HepG2 (cell line): ENCODE measurements around the gene POMT2. TPM values are rescaled to one million over a fixed set of nuclear protein-coding genes. Genes with fewer than 3 reads are reported as not detected.

Source experiments
- ATAC-seq: fragments of 200-7000 bp; cut with Tn5 transposase; 3 replicates; pipeline ENCODE4 v1.9.1; 2020; ENCODE audit warnings: mild to moderate bottlenecking, moderate library complexity
- BruUV-seq: library from RNA; stranded (reverse); fragments of 400-500 nt; replicated peaks from 2 replicates; lab custom pipeline; 2021; lab: Mats Ljungman, UMichigan
- CTCF ChIA-PET: fragments of 300-600 bp; formaldehyde crosslinking; extraction: SDS; loops from one replicate; lab custom pipeline; 2021; ENCODE audit warnings: low total read pairs, inconsistent platforms, low intra/inter-chr PET ratio; lab: Yijun Ruan, JAX
- POLR2A ChIA-PET: fragments of 350-600 bp; sonication (Branson Sonifier 250); formaldehyde crosslinking; loops from one replicate; lab custom pipeline; 2020; ENCODE audit warnings: antibody characterized with exemption, inconsistent platforms; lab: Yijun Ruan, JAX
- DNase-seq: peaks from one replicate; pipeline ENCODE4 v3.0.0-alpha.2; 2015; ENCODE audit warnings: low spot score
- FAIRE-seq: peaks from 3 replicates; lab custom pipeline; 2011; peaks lifted over from hg19 to GRCh38; lab: Jason Lieb, UNC
- H2AFZ ChIP-seq: one replicate; pipeline ENCODE4 v1.6.1; 2011; ENCODE audit warnings: low read length, inconsistent platforms
- H3K27ac ChIP-seq: fragments of 300-600 bp; 3 replicates; pipeline ENCODE4 v1.8.0; 2011; ENCODE audit warnings: mixed run types, mild to moderate bottlenecking, mixed read lengths, low read length, inconsistent platforms; ENCODE audit not compliant: insufficient read depth; ENCODE audit errors: extremely low read length
- H3K27me3 ChIP-seq, 2 experiments: fragments of 200-600 bp in 1 of 2; 2 replicates in 1 of 2; 3 replicates in 1 of 2; pipeline versions ENCODE4 v1.6.0 to v1.8.0; 2011; ENCODE audit warnings: low read length in 2 of 2, mild to moderate bottlenecking in 2 of 2, moderate library complexity in 2 of 2, inconsistent platforms in 1 of 2; ENCODE audit not compliant: insufficient read depth in 2 of 2, control insufficient read depth in 1 of 2
- H3K36me3 ChIP-seq, 2 experiments: fragments of 200-600 bp in 1 of 2; replicated peaks in 1 of 2; 2 replicates in 1 of 2; 3 replicates in 1 of 2; pipeline versions ENCODE4 v1.5.1 to v1.8.0; 2011; ENCODE audit warnings: low read length in 2 of 2, inconsistent platforms in 1 of 2; ENCODE audit not compliant: insufficient read depth in 2 of 2, control insufficient read depth in 1 of 2
- H3K4me1 ChIP-seq: 2 replicates; pipeline ENCODE4 v1.5.1; 2012; ENCODE audit warnings: low read length, inconsistent platforms; ENCODE audit not compliant: insufficient read depth
- H3K4me2 ChIP-seq: 2 replicates; pipeline ENCODE4 v1.6.0; 2011; ENCODE audit warnings: low read depth, low read length, inconsistent platforms
- H3K4me3 ChIP-seq, 3 experiments: fragments of 200-600 bp in 1 of 3; sonication (generic), shearing (Covaris generic) in 1 of 3; replicated peaks in 1 of 3; 2 replicates each; pipeline ENCODE4 v1.5.1; 2011 to 2016; ENCODE audit warnings: low read length in 3 of 3, inconsistent platforms in 2 of 3, low read depth in 2 of 3, mild to moderate bottlenecking in 2 of 3, control low read depth in 1 of 3, mixed read lengths in 1 of 3; ENCODE audit not compliant: insufficient read depth in 1 of 3
- H3K79me2 ChIP-seq: one replicate; pipeline ENCODE4 v1.6.1; 2011; ENCODE audit warnings: low read length, inconsistent platforms; ENCODE audit not compliant: insufficient read depth
- H3K9ac ChIP-seq: 2 replicates; pipeline ENCODE4 v1.6.0; 2011; ENCODE audit warnings: mild to moderate bottlenecking, low read depth, low read length, inconsistent platforms; ENCODE audit not compliant: insufficient read depth
- H3K9me3 ChIP-seq: 2 replicates; pipeline ENCODE4 v1.5.1; 2012; ENCODE audit warnings: mild to moderate bottlenecking, low read length
- H4K20me1 ChIP-seq: 2 replicates; pipeline ENCODE4 v1.6.0; 2011; ENCODE audit warnings: inconsistent platforms, mild to moderate bottlenecking, low read length, moderate library complexity; ENCODE audit not compliant: insufficient read depth
- SCMH1 ChIP-seq: sonication (generic); formaldehyde crosslinking; IDR thresholded peaks from 2 replicates; pipeline ENCODE4 v1.9.0; 2021; ENCODE audit warnings: missing genetic modification reagents, mild to moderate bottlenecking, borderline replicate concordance
- WGBS: methylation state at CpG from one replicate; pipeline ENCODE4 v1.1.6; 2017; ENCODE audit warnings: low lambda C conversion rate; 5-methylcytosine and 5-hydroxymethylcytosine counted together
- in situ Hi-C: cut with HindIII; loops from 2 replicates; pipeline ENCODE4 v1.10.0; 2017; ENCODE audit warnings: low pct_unique_long_range_greater_than_20kb; ENCODE audit not compliant: extremely low pct_ligation_motif_present
- intact Hi-C: fragments of 100-400 bp; cut with micrococcal nuclease; formaldehyde crosslinking; loops from one replicate; pipeline ENCODE4 v1.10.0; 2022; ENCODE audit not compliant: unreplicated experiment
- polyA plus RNA-seq, 8 experiments: library from polyadenylated mRNA; depleted of rRNA in 3 of 8; stranded (reverse) in 7 of 8; unstranded in 1 of 8; fragments of >200 nt; fragmentation: Illumina TruSeq in 4 of 8; extraction: Trizol in 4 of 8; gene quantifications; 2 replicates each; pipeline versions ENCODE4 v1.2.1 to v1.2.3, GENCODE V29; 2011 to 2016; ENCODE audit warnings: low read depth in 4 of 8, missing spikeins in 1 of 8, mixed read lengths in 1 of 8; ENCODE audit not compliant: insufficient read depth in 1 of 8
- total RNA-seq, 5 experiments: library from RNA; depleted of rRNA; stranded (reverse); fragments of >200 nt; fragmentation: Illumina TruSeq; extraction: Trizol; gene quantifications; 2 replicates each; pipeline ENCODE4 v1.2.3, GENCODE V29; 2016; ENCODE audit warnings: low read depth in 1 of 5
- TF ChIP-seq, protein P1 (sequence below): sonication (generic); formaldehyde crosslinking; IDR thresholded peaks from 2 replicates; pipeline ENCODE4 v1.9.0; 2021; ENCODE audit warnings: missing genetic modification reagents, borderline replicate concordance
- TF ChIP-seq, protein P2 (sequence below): sonication (generic); formaldehyde crosslinking; IDR thresholded peaks from 2 replicates; pipeline ENCODE4 v1.5.1; 2020; ENCODE audit warnings: mild to moderate bottlenecking, missing genetic modification reagents, moderate library complexity
- TF ChIP-seq, protein P3 (sequence below): sonication (generic); formaldehyde crosslinking; IDR thresholded peaks from 2 replicates; pipeline ENCODE4 v1.5.0; 2020; ENCODE audit warnings: mild to moderate bottlenecking, missing genetic modification reagents, moderate library complexity

POMT2 gene
- total and polyA plus RNA-seq, 2 of the 13 experiments (the other 11 are each of a cell fraction or from before 2014, with no cell fraction given): 15.3 to 15.9 TPM

GRCh38 chr14:77279719-77280118 is 41.0 kb downstream of the POMT2 start (continued):
- TF ChIP-seq, protein P1, sequence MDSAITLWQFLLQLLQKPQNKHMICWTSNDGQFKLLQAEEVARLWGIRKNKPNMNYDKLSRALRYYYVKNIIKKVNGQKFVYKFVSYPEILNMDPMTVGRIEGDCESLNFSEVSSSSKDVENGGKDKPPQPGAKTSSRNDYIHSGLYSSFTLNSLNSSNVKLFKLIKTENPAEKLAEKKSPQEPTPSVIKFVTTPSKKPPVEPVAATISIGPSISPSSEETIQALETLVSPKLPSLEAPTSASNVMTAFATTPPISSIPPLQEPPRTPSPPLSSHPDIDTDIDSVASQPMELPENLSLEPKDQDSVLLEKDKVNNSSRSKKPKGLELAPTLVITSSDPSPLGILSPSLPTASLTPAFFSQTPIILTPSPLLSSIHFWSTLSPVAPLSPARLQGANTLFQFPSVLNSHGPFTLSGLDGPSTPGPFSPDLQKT: no peak
- no peak for TF ChIP-seq SCMH1
- TF ChIP-seq, all 625 proteins: peak for 0

- no peaks in the 10 kb centered on the region for H3K79me2 ChIP-seq
- H3K9me3 ChIP-seq: no peaks in the 10 kb centered on the region
- in situ Hi-C loops: no loop called here
- intact Hi-C loops: no loop called here
- ATAC-seq (peak; percentile 21; the same call in 1 of the 3 replicates), FAIRE-seq (no peak), DNase-seq (no peak)
- POLR2A ChIA-PET: no interaction called here
- TF ChIP-seq, protein P2, sequence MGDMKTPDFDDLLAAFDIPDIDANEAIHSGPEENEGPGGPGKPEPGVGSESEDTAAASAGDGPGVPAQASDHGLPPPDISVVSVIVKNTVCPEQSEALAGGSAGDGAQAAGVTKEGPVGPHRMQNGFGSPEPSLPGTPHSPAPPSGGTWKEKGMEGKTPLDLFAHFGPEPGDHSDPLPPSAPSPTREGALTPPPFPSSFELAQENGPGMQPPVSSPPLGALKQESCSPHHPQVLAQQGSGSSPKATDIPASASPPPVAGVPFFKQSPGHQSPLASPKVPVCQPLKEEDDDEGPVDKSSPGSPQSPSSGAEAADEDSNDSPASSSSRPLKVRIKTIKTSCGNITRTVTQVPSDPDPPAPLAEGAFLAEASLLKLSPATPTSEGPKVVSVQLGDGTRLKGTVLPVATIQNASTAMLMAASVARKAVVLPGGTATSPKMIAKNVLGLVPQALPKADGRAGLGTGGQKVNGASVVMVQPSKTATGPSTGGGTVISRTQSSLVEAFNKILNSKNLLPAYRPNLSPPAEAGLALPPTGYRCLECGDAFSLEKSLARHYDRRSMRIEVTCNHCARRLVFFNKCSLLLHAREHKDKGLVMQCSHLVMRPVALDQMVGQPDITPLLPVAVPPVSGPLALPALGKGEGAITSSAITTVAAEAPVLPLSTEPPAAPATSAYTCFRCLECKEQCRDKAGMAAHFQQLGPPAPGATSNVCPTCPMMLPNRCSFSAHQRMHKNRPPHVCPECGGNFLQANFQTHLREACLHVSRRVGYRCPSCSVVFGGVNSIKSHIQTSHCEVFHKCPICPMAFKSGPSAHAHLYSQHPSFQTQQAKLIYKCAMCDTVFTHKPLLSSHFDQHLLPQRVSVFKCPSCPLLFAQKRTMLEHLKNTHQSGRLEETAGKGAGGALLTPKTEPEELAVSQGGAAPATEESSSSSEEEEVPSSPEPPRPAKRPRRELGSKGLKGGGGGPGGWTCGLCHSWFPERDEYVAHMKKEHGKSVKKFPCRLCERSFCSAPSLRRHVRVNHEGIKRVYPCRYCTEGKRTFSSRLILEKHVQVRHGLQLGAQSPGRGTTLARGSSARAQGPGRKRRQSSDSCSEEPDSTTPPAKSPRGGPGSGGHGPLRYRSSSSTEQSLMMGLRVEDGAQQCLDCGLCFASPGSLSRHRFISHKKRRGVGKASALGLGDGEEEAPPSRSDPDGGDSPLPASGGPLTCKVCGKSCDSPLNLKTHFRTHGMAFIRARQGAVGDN (CRISPR knock-in tag): no peak
- TF ChIP-seq, protein P3, sequence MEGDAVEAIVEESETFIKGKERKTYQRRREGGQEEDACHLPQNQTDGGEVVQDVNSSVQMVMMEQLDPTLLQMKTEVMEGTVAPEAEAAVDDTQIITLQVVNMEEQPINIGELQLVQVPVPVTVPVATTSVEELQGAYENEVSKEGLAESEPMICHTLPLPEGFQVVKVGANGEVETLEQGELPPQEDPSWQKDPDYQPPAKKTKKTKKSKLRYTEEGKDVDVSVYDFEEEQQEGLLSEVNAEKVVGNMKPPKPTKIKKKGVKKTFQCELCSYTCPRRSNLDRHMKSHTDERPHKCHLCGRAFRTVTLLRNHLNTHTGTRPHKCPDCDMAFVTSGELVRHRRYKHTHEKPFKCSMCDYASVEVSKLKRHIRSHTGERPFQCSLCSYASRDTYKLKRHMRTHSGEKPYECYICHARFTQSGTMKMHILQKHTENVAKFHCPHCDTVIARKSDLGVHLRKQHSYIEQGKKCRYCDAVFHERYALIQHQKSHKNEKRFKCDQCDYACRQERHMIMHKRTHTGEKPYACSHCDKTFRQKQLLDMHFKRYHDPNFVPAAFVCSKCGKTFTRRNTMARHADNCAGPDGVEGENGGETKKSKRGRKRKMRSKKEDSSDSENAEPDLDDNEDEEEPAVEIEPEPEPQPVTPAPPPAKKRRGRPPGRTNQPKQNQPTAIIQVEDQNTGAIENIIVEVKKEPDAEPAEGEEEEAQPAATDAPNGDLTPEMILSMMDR (CRISPR knock-in tag): peak; percentile 28; the same call in 1 of the 2 replicates
- no peak overlapping the region for H3K4me3 ChIP-seq
- H3K36me3 ChIP-seq: peaks cover 3 to 26% of the 10 kb centered on the region in 2 experiments; a peak in 3 of 5 replicates
- no TSS peak for BruUV-seq
- no peaks in the 10 kb centered on the region for H3K27me3 ChIP-seq
- H4K20me1 ChIP-seq: no peaks in the 10 kb centered on the region
- no peak overlapping the region for H3K9ac ChIP-seq
- no peak overlapping the region for H3K4me2 ChIP-seq
- H3K27ac ChIP-seq: no peak overlapping the region
- 97% methylated on average over 14 of the region's 14 CpGs for WGBS
- no peaks in the 10 kb centered on the region for H3K4me1 ChIP-seq
- H2AFZ ChIP-seq: no peak overlapping the region
- CTCF ChIA-PET: no interaction called here
Observed at GRCh38 chr14:77278461-77279230, 42.0 kb downstream of the POMT2 start.
